Uterine smooth muscle cell (primary cell): ENCODE results near the gene ZNF582. TPM values are rescaled to one million over a fixed set of nuclear protein-coding genes. Genes with fewer than 3 reads are reported as not detected.

ENCODE experiments used
- total RNA-seq: library from RNA; depleted of rRNA; stranded (reverse); fragments of >200 nt; gene quantifications from 2 replicates; pipeline ENCODE4 v1.2.3, GENCODE V29; 2014

ZNF582 gene
- total RNA-seq: 1.00 and 2.5 TPM in 2 replicates

GRCh38 chr19:56393119-56394012 is at the start of gene ZNF582:
Gene ZNF582, minus strand, starts transcription at chr19:56393534. Its CDS starts 1,782 bp downstream, at chr19:56391752.

DNA sequence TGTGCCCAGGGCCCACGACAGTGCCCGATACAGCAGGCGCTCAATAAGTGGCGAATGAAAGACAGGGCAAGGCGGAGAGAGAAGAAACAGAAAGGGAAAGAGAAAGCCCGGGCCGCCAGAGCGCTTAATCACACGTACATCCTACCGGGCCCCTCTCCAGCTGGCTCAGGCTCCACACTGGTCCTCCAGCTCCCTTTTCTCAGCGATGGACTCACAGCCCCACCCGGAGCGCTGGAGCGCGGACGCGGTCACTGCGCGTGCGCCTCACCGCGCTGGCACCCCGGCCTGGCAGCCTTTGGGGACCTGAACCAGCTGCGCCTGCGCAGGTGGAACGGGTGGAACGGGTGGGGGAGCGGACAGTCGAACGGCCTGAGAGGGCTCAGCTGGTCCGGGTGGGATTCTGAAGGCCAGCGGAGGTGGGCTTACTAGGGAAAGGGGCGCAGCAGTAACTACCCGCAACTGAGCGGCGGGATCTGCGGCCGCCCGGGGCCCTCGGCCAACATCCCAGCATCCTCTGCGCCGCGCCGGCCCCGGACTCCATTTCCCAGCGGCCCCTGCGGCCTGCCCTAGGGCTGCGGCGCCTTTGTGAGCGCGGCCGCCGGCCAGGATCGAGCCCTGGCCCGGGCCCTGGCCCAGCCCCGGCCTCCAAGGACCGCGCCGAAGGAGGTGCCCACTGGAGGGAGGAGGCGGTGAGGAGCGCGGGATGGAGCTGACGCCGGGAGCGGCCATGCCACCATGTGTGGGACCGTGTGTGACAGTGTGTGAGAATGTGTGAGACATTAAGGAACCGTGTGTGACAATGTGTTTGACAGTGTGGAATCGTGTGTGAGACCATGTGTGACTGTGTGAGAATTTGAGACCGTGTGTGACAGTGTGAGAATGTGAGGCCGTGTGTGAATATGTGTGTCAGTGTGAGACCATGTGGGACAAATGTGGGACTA is 10.7 kb upstream of the ZNF582 start, which contains the start of gene ZNF583:
TSS of gene ZNF583 (plus strand) at position 569 of the 941 bp plus-strand sequence. CDS start 2,783 bp downstream, outside the sequence.

Other genes with a start within 250 kb of the ZNF582 start
- not detected in 2 replicates for gene GALP, start 217.5 kb downstream of the ZNF582 start, total RNA-seq
- gene ZSCAN5B, start 195.8 kb downstream of the ZNF582 start, total RNA-seq: not detected in 2 replicates
- under 0.01 TPM in 1 of 2 replicates, not detected in the other for gene ZSCAN5C, start 191.3 kb downstream of the ZNF582 start, total RNA-seq
- not detected in 2 replicates for gene EDDM13, start 120.8 kb downstream of the ZNF582 start, total RNA-seq
- gene ZSCAN5A, start 78.7 kb downstream of the ZNF582 start, total RNA-seq: 5.1 and 5.9 TPM in 2 replicates
- gene ZNF583, start 10.8 kb upstream of the ZNF582 start, total RNA-seq: 5.8 and 7.7 TPM in 2 replicates
- gene ZNF667, start 83.8 kb upstream of the ZNF582 start, total RNA-seq: 1.8 and 5.5 TPM in 2 replicates
- 2.3 and 4.4 TPM in 2 replicates for gene ZNF471, start 114.3 kb upstream of the ZNF582 start, total RNA-seq
- 10.5 and 13.7 TPM in 2 replicates for gene ZFP28, start 145.4 kb upstream of the ZNF582 start, total RNA-seq
- 3.5 and 4.9 TPM in 2 replicates for gene ZNF470, start 173.9 kb upstream of the ZNF582 start, total RNA-seq
- 7.4 and 8.7 TPM in 2 replicates for gene ZNF71, start 201.8 kb upstream of the ZNF582 start, total RNA-seq
- 0.25 TPM in 1 of 2 replicates, not detected in the other for gene SMIM17, start 249.6 kb upstream of the ZNF582 start, total RNA-seq